ENCODE measurements around the gene NXPH3.

NXPH3 gene

GRCh38 chr17:49583889-49584288, 8.2 kb downstream of the NXPH3 start:
- Histone ChIP-seq H3F3A (ENCODE audit: insufficient read depth, low read length) (no peaks in the 10 kb centered on the region), H3K79me2 (ENCODE audit: insufficient read depth, low read length) (no peaks in the 10 kb centered on the region), H3K9me3 (ENCODE audit: low read length) (no peaks in the 10 kb centered on the region), H3K4me2 (ENCODE audit: low read length) (no peak overlapping the region), H3K9me2 (ENCODE audit: low read depth, low read length) (no peaks in the 10 kb centered on the region), H4K20me1 (ENCODE audit: insufficient read depth, low read length) (no peaks in the 10 kb centered on the region), H3K9ac (ENCODE audit: low read length) (no peak overlapping the region), H3K27ac (ENCODE audit: low read depth, low read length, poor library complexity, severe bottlenecking) (no peak overlapping the region), H3K4me1 (ENCODE audit: insufficient read depth, low read length, severe bottlenecking) (no peaks in the 10 kb centered on the region), H3K36me3 (ENCODE audit: insufficient read depth, low read length) (no peaks in the 10 kb centered on the region), H2AFZ (ENCODE audit: low read length) (no peak overlapping the region), H3K27me3 (ENCODE audit: insufficient read depth, low read length) (peaks cover 8% of the 10 kb centered on the region; the same call in 1 of the 2 replicates), H3K4me3 (ENCODE audit: low read depth, low read length, poor library complexity, severe bottlenecking) (no peak overlapping the region)
- TF ChIP-seq CTCF (IDR thresholded peaks at IDR 0.05; ENCODE audit: low read length) = no peak
- TF ChIP-seq EZH2 (IDR thresholded peaks at IDR 0.05; ENCODE audit: borderline replicate concordance, low read length) = no peak

- no peak for TF ChIP-seq EZH2 (IDR thresholded peaks at IDR 0.05; ENCODE audit: borderline replicate concordance, low read length)
- no peak for TF ChIP-seq CTCF (IDR thresholded peaks at IDR 0.05; ENCODE audit: low read length)
Measured at GRCh38 chr17:49585422-49586027, 9.9 kb downstream of the NXPH3 start.

GRCh38 chr17:49587366-49588073, 11.8 kb downstream of the NXPH3 start:
- H3K36me3 ChIP-seq (ENCODE audit: insufficient read depth, low read length) = no peaks in the 10 kb centered on the region
- H3K4me1 ChIP-seq (ENCODE audit: insufficient read depth, low read length, severe bottlenecking) = no peaks in the 10 kb centered on the region
- H3K9me2 ChIP-seq (ENCODE audit: low read depth, low read length) = no peaks in the 10 kb centered on the region
- H3K9me3 ChIP-seq (ENCODE audit: low read length) = no peaks in the 10 kb centered on the region
- H3K27ac ChIP-seq (ENCODE audit: low read depth, low read length, poor library complexity, severe bottlenecking) = no peak overlapping the region
- no peak overlapping the region for H3K4me3 ChIP-seq (ENCODE audit: low read depth, low read length, poor library complexity, severe bottlenecking)
- H3K4me2 ChIP-seq (ENCODE audit: low read length) = no peak overlapping the region
- H3F3A ChIP-seq (ENCODE audit: insufficient read depth, low read length) = no peaks in the 10 kb centered on the region
- no peak overlapping the region for H2AFZ ChIP-seq (ENCODE audit: low read length)
- no peaks in the 10 kb centered on the region for H3K79me2 ChIP-seq (ENCODE audit: insufficient read depth, low read length)
- H3K27me3 ChIP-seq (ENCODE audit: insufficient read depth, low read length) = no peaks in the 10 kb centered on the region
- H3K9ac ChIP-seq (ENCODE audit: low read length) = no peak overlapping the region
- no peaks in the 10 kb centered on the region for H4K20me1 ChIP-seq (ENCODE audit: insufficient read depth, low read length)
- no peak for TF ChIP-seq EZH2 (IDR thresholded peaks at IDR 0.05; ENCODE audit: borderline replicate concordance, low read length)
- TF ChIP-seq CTCF (IDR thresholded peaks at IDR 0.05; ENCODE audit: low read length) = no peak

More at GRCh38 chr17:49585422-49586027, 9.9 kb downstream of the NXPH3 start:
- Histone ChIP-seq H3K9me3 (ENCODE audit: low read length) (no peaks in the 10 kb centered on the region), H3F3A (ENCODE audit: insufficient read depth, low read length) (no peaks in the 10 kb centered on the region), H3K4me2 (ENCODE audit: low read length) (no peak overlapping the region), H3K9me2 (ENCODE audit: low read depth, low read length) (no peaks in the 10 kb centered on the region), H3K4me3 (ENCODE audit: low read depth, low read length, poor library complexity, severe bottlenecking) (no peak overlapping the region), H3K27ac (ENCODE audit: low read depth, low read length, poor library complexity, severe bottlenecking) (no peak overlapping the region), H3K36me3 (ENCODE audit: insufficient read depth, low read length) (no peaks in the 10 kb centered on the region), H3K27me3 (ENCODE audit: insufficient read depth, low read length) (0 out of 2 replicates have a peak, but pooled peaks cover 2% of the 10 kb centered on the region), H3K9ac (ENCODE audit: low read length) (no peak overlapping the region), H4K20me1 (ENCODE audit: insufficient read depth, low read length) (no peaks in the 10 kb centered on the region), H3K4me1 (ENCODE audit: insufficient read depth, low read length, severe bottlenecking) (no peaks in the 10 kb centered on the region), H3K79me2 (ENCODE audit: insufficient read depth, low read length) (no peaks in the 10 kb centered on the region), H2AFZ (ENCODE audit: low read length) (no peak overlapping the region)

All from OCI-LY1 (cell line).